RWPE2 (cell line): Measurements from ENCODE around the gene FBXO34.
"Not testable (repeated sequence)": the region's sequence is repeated elsewhere in the genome, so short reads cannot be mapped to it uniquely, and the experiment has no call there.

Experiments used
- ATAC-seq: fragments of 200-7000 bp; cut with Tn5 transposase; 3 replicates; pipeline ENCODE4 v1.9.1; 2021; ENCODE audit warnings: low read depth
- DNase-seq: peaks from one replicate; pipeline ENCODE4 v3.0.0-alpha.2; 2020; ENCODE audit warnings: low spot score
- H3K27ac ChIP-seq: fragments of 450-650 bp; 2 replicates; pipeline ENCODE4 v1.5.1; 2017; ENCODE audit warnings: mild to moderate bottlenecking; ENCODE audit not compliant: poor library complexity, severe bottlenecking
- H3K27me3 ChIP-seq: fragments of 250-450 bp; sonication (Bioruptor Pico); 2 replicates; pipeline ENCODE4 v1.5.1; 2021; ENCODE audit warnings: mild to moderate bottlenecking, moderate library complexity; ENCODE audit not compliant: insufficient read depth, poor library complexity, severe bottlenecking
- H3K36me3 ChIP-seq: fragments of 250-450 bp; sonication (Bioruptor Pico); 2 replicates; pipeline ENCODE4 v1.5.1; 2020; ENCODE audit warnings: low read depth, mild to moderate bottlenecking, moderate library complexity
- H3K4me1 ChIP-seq: fragments of 250-450 bp; sonication (Bioruptor Pico); 2 replicates; pipeline ENCODE4 v1.5.1; 2021; ENCODE audit warnings: mild to moderate bottlenecking, moderate library complexity; ENCODE audit not compliant: insufficient read depth, poor library complexity, severe bottlenecking
- H3K4me3 ChIP-seq: fragments of 250-450 bp; sonication (Bioruptor Pico); 2 replicates; pipeline ENCODE4 v1.5.1; 2021; ENCODE audit warnings: mild to moderate bottlenecking, moderate library complexity; ENCODE audit not compliant: severe bottlenecking
- H3K9me3 ChIP-seq: fragments of 250-450 bp; sonication (Bioruptor Pico); 2 replicates; pipeline ENCODE4 v1.5.1; 2021; ENCODE audit warnings: mild to moderate bottlenecking, moderate library complexity; ENCODE audit not compliant: severe bottlenecking
- TF ChIP-seq, protein P1 (sequence below): fragments of 450-650 bp; IDR thresholded peaks from one replicate; pipeline ENCODE4 v1.5.1; 2017; ENCODE audit warnings: mild to moderate bottlenecking, moderate library complexity; ENCODE audit not compliant: poor library complexity, severe bottlenecking

Gene FBXO34

DNA sequence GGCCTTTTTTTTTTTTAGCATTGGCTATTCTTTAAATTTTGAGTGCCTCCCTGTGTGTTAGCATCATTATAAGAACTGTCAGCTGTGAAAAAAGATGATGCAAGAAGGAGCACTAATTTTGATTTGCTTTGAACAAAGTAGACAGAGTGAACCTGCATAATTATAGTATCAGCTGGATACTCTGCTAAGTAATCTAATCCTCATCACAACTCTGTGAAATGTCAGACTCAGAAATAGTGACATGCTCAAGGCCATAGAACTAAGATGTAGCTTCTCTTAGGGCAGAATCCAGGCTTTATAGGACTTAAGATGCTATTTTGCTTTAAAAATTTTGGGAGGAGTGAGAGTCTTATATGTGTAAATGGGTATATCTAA lies 31.9 kb downstream of the FBXO34 start:
- DNase-seq (no peak), ATAC-seq (no peak; the same call in 2 of the 3 replicates)
- Histone ChIP-seq H3K27me3 (no peaks in the 10 kb centered on the region), H3K27ac (peak overlapping the region; percentile 3), H3K4me3 (no peak overlapping the region), H3K4me1 (peaks cover 25% of the 10 kb centered on the region), H3K9me3 (no peaks in the 10 kb centered on the region), H3K36me3 (no peaks in the 10 kb centered on the region; the same call in none of the 2 replicates)
- TF ChIP-seq, protein P1, sequence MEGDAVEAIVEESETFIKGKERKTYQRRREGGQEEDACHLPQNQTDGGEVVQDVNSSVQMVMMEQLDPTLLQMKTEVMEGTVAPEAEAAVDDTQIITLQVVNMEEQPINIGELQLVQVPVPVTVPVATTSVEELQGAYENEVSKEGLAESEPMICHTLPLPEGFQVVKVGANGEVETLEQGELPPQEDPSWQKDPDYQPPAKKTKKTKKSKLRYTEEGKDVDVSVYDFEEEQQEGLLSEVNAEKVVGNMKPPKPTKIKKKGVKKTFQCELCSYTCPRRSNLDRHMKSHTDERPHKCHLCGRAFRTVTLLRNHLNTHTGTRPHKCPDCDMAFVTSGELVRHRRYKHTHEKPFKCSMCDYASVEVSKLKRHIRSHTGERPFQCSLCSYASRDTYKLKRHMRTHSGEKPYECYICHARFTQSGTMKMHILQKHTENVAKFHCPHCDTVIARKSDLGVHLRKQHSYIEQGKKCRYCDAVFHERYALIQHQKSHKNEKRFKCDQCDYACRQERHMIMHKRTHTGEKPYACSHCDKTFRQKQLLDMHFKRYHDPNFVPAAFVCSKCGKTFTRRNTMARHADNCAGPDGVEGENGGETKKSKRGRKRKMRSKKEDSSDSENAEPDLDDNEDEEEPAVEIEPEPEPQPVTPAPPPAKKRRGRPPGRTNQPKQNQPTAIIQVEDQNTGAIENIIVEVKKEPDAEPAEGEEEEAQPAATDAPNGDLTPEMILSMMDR, result no peak

GRCh38 chr14:55303691-55304145 lies 32.5 kb downstream of the FBXO34 start:
- Histone ChIP-seq H3K27me3 (no peaks in the 10 kb centered on the region), H3K4me1 (peaks cover 25% of the 10 kb centered on the region), H3K36me3 (no peaks in the 10 kb centered on the region; the same call in none of the 2 replicates), H3K4me3 (no peak overlapping the region), H3K27ac (no peak overlapping the region), H3K9me3 (no peaks in the 10 kb centered on the region)
- TF ChIP-seq, protein P1, result no peak
- DNase-seq (no peak), ATAC-seq (no peak)

DNA sequence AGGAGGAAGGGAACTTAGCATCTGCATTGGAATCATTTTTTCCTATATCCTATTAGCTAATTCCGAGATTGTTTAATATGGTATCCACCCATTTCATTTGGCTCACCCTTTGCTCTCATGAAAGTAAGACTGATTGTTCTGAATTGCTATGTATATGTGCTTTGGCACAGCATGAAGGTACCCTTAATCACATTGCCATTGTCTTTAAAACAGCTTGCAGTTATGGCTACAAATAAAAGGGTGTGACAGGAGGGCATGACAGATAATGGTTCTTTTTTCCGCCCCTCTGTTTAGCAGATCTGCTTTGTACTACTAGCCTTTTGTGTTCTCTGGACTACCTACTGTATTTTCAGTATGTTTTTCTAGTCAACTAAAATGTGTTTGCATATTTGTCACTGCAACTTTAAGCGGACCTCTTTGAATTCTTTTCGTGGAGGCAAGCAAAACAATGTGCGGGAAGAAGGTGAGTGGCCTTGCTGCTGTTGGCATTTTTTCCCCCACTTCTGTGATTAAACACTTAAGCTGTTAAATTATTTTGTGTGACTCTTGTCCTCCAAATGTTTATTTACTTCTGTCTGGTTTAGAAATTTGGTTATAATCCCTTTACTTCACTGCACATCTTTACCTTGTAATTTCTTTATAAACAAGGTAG lies 35.8 kb downstream of the FBXO34 start:
- Histone ChIP-seq H3K36me3 (no peaks in the 10 kb centered on the region), H3K27ac (no peak overlapping the region), H3K27me3 (no peaks in the 10 kb centered on the region), H3K9me3 (peaks cover 9% of the 10 kb centered on the region), H3K4me3 (no peak overlapping the region), H3K4me1 (peaks cover 19% of the 10 kb centered on the region)
- DNase-seq (no peak), ATAC-seq (no peak)
- TF ChIP-seq, protein P1, result no peak

DNA sequence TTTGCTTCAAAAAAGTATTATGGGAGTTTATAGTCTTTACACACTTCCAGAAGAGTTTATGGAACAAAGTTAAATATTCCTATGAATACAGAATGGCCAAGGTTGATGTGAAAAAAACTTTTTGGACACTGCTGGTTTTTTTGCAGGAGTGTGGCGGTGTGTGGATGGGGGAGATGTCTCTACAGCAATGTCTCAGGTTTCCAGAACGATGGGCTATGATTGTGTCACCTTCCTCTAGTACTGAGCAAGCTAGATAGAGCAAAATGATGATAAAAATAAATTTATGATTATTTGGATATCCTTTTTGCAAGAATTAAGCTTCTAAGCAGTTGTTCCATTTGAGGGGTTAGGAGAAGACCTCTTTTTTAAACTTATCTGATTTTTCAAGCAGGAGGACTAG lies 37.9 kb downstream of the FBXO34 start:
- no peak overlapping the region for H3K27ac ChIP-seq
- H3K4me1 ChIP-seq, result no peaks in the 10 kb centered on the region
- DNase-seq (no peak), ATAC-seq (no peak)
- no peaks in the 10 kb centered on the region for H3K27me3 ChIP-seq
- peaks cover 11% of the 10 kb centered on the region for H3K36me3 ChIP-seq
- TF ChIP-seq, protein P1, result no peak
- peaks cover 20% of the 10 kb centered on the region for H3K9me3 ChIP-seq
- no peak overlapping the region for H3K4me3 ChIP-seq

DNA sequence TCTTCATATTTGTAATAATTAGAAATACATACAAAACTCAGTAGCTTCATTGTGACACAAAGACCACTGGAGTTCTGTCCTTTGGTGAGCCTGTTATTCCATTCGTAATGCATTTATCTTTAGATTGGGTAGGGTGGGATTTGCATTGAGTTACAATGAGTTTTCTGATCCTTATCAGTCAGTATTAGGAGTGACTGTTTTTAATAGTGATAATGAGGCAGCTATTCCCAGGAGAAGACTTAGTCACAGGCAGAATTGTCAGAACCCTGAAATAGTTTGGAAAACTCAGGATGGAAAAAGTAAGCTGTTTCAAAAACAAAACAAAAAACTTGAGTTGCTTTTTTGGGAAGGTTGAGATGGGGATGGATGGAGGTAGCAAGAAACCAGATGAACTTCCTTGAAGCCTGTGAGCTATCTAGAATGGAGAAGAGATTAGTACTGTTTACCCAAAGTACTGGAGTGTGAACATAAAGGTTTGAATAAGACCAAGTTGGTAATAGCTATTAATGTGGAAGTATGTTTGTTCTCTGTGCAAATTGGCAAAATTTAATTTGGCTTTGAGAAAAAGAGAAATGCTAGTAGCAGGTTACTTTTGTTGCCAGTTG lies 38.6 kb downstream of the FBXO34 start:
- Histone ChIP-seq H3K4me1 (no peaks in the 10 kb centered on the region), H3K27me3 (no peaks in the 10 kb centered on the region), H3K36me3 (peaks cover 18% of the 10 kb centered on the region), H3K27ac (no peak overlapping the region), H3K4me3 (no peak overlapping the region), H3K9me3 (peaks cover 20% of the 10 kb centered on the region)
- no peak for DNase-seq
- TF ChIP-seq, protein P1, result no peak
- ATAC-seq, result no peak

DNA sequence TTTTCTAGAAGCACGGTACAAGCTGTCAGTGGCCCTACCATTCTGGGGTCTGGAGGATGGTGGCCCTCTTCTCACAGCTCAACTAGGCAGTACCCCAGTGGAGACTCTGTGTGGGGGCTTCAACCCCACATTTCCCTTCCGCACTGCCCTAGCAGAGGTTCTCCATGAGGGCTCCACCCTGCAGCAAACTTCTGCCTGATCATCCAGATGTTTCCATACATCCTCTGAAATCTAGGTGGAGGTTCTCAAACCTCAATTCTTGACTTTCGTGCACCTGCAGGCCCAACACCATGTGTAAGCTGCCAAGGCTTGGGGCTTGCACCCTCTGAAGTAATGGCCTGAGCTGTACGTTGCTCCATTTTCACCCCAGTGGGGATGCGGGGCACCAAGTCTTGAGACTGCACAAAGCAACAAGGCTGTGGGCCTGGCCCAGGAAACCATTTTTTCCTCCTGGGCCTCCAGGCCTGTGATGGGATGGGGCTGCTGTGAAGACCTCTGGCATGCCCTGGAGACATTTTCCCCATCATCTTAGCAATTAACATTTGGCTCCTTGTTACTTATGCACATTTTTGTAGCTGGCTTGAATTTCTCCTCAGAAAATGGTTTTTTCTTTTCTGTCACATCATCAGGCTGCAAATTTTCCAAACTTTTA lies 41.3 kb downstream of the FBXO34 start:
- DNase-seq, H3K27ac ChIP-seq, H3K4me1 ChIP-seq, H3K27me3 ChIP-seq, H3K4me3 ChIP-seq, ATAC-seq: not testable (repeated sequence)
- Histone ChIP-seq H3K9me3 (peaks cover 20% of the 10 kb centered on the region), H3K36me3 (peaks cover 29% of the 10 kb centered on the region)
